Mesenchymal stem cell (in vitro differentiated cells and primary cell): Measurements from ENCODE around the gene ABCB10. TPM values are rescaled to one million over a fixed set of nuclear protein-coding genes. Genes with fewer than 3 reads are reported as not detected.

Source experiments
- DNase-seq: peaks from one replicate; pipeline ENCODE4 v3.0.0-alpha.2; 2013
- H2AFZ ChIP-seq: one replicate; pipeline ENCODE4 v1.6.1; 2013; ENCODE audit warnings: low read depth, mild to moderate bottlenecking, control low read depth, inconsistent platforms, low read length, moderate library complexity
- H2AK5ac ChIP-seq: 2 replicates; pipeline ENCODE4 v1.6.1; 2013; ENCODE audit warnings: low read length, moderate library complexity, mild to moderate bottlenecking, inconsistent platforms; ENCODE audit not compliant: severe bottlenecking
- H2BK120ac ChIP-seq: one replicate; pipeline ENCODE4 v1.6.1; 2013; ENCODE audit warnings: low read depth, mild to moderate bottlenecking, inconsistent platforms, low read length, moderate library complexity
- H2BK12ac ChIP-seq, 2 experiments: one replicate each; pipeline ENCODE4 v1.6.1; 2013; ENCODE audit warnings: inconsistent platforms in 2 of 2, low read length in 2 of 2, mild to moderate bottlenecking in 2 of 2, moderate library complexity in 2 of 2, control low read depth in 1 of 2
- H2BK15ac ChIP-seq: one replicate; pipeline ENCODE4 v1.6.1; 2013; ENCODE audit warnings: mild to moderate bottlenecking, low read depth, inconsistent platforms; ENCODE audit not compliant: poor library complexity, severe bottlenecking
- H2BK5ac ChIP-seq: 2 replicates; pipeline ENCODE4 v1.6.1; 2013; ENCODE audit warnings: low read depth, mild to moderate bottlenecking, low read length, control low read depth, inconsistent platforms; ENCODE audit not compliant: poor library complexity, severe bottlenecking
- H3K14ac ChIP-seq, 2 experiments: one replicate each; pipeline ENCODE4 v1.6.1; 2013; ENCODE audit warnings: inconsistent platforms in 2 of 2, low read length in 2 of 2, control low read depth in 1 of 2, mild to moderate bottlenecking in 1 of 2, moderate library complexity in 1 of 2
- H3K18ac ChIP-seq, 2 experiments: one replicate each; pipeline ENCODE4 v1.6.1; 2013; ENCODE audit warnings: inconsistent platforms in 2 of 2, low read length in 2 of 2, control low read depth in 1 of 2, low read depth in 1 of 2, mild to moderate bottlenecking in 1 of 2
- H3K23ac ChIP-seq, 2 experiments: one replicate each; pipeline ENCODE4 v1.6.1; 2013; ENCODE audit warnings: inconsistent platforms in 2 of 2, low read length in 2 of 2, mild to moderate bottlenecking in 2 of 2, moderate library complexity in 2 of 2, control low read depth in 1 of 2
- H3K27ac ChIP-seq: 2 replicates; pipeline ENCODE4 v1.5.1; 2013; ENCODE audit warnings: mild to moderate bottlenecking, moderate library complexity, low read length, control low read depth, inconsistent platforms; ENCODE audit not compliant: poor library complexity, severe bottlenecking
- H3K27me3 ChIP-seq, 2 experiments: 2 replicates each; pipeline versions ENCODE4 v1.6.1 to v1.7.0; 2013; ENCODE audit warnings: low read length in 2 of 2, mild to moderate bottlenecking in 2 of 2, moderate library complexity in 2 of 2, control low read depth in 1 of 2, inconsistent platforms in 1 of 2; ENCODE audit not compliant: control insufficient read depth in 1 of 2, insufficient read depth in 1 of 2
- H3K36me3 ChIP-seq, 2 experiments: 2 replicates each; pipeline versions ENCODE4 v1.6.1 to v1.7.0; 2013; ENCODE audit warnings: low read length in 2 of 2, control low read depth in 1 of 2, inconsistent platforms in 1 of 2, low read depth in 1 of 2, mild to moderate bottlenecking in 1 of 2; ENCODE audit not compliant: insufficient read depth in 2 of 2, control insufficient read depth in 1 of 2
- H3K4ac ChIP-seq, 2 experiments: one replicate each; pipeline ENCODE4 v1.6.1; 2013; ENCODE audit warnings: inconsistent platforms in 2 of 2, low read length in 2 of 2, mild to moderate bottlenecking in 2 of 2, moderate library complexity in 2 of 2, control low read depth in 1 of 2, low read depth in 1 of 2
- H3K4me1 ChIP-seq: 2 replicates; pipeline ENCODE4 v1.6.1; 2013; ENCODE audit warnings: low read depth, low read length, control low read depth; ENCODE audit not compliant: control insufficient read depth, insufficient read depth
- H3K4me2 ChIP-seq: 2 replicates; pipeline ENCODE4 v1.6.1; 2013; ENCODE audit warnings: low read length, mild to moderate bottlenecking, inconsistent platforms; ENCODE audit not compliant: poor library complexity, severe bottlenecking
- H3K4me3 ChIP-seq, 2 experiments: 2 replicates each; pipeline versions ENCODE4 v1.5.1 to v1.7.0; 2013; ENCODE audit warnings: low read length in 2 of 2, mild to moderate bottlenecking in 2 of 2, control low read depth in 1 of 2, low read depth in 1 of 2; ENCODE audit not compliant: insufficient read depth in 1 of 2
- H3K79me1 ChIP-seq: replicated peaks from 2 replicates; pipeline ENCODE4 v1.6.1; 2013; ENCODE audit warnings: mild to moderate bottlenecking, control low read depth, low read length, inconsistent platforms; ENCODE audit not compliant: poor library complexity, severe bottlenecking
- H3K9ac ChIP-seq: 2 replicates; pipeline ENCODE4 v1.7.0; 2013; ENCODE audit warnings: mild to moderate bottlenecking, low read length, moderate library complexity
- H3K9me3 ChIP-seq: 2 replicates; pipeline ENCODE4 v1.7.0; 2013; ENCODE audit warnings: mild to moderate bottlenecking, low read length; ENCODE audit not compliant: control insufficient read depth
- H4K8ac ChIP-seq: one replicate; pipeline ENCODE4 v1.6.1; 2013; ENCODE audit warnings: inconsistent platforms, mild to moderate bottlenecking, low read length, moderate library complexity
- H4K91ac ChIP-seq: one replicate; pipeline ENCODE4 v1.6.1; 2013; ENCODE audit warnings: mild to moderate bottlenecking, low read length, inconsistent platforms
- WGBS: methylation state at CpG from one replicate; pipeline ENCODE4 v1.1.7; 2013; ENCODE audit warnings: mixed read lengths; 5-methylcytosine and 5-hydroxymethylcytosine counted together
- polyA plus RNA-seq, 2 experiments: library from polyadenylated mRNA; stranded (reverse); fragments of 200-250 nt; gene quantifications; one replicate each; pipeline ENCODE4 v1.2.3, GENCODE V29; 2013

ABCB10 gene
- 8.3 TPM for polyA plus RNA-seq (2013, experiment 1 of 2)
- polyA plus RNA-seq (2013, experiment 2 of 2) = 9.0 TPM

DNA sequence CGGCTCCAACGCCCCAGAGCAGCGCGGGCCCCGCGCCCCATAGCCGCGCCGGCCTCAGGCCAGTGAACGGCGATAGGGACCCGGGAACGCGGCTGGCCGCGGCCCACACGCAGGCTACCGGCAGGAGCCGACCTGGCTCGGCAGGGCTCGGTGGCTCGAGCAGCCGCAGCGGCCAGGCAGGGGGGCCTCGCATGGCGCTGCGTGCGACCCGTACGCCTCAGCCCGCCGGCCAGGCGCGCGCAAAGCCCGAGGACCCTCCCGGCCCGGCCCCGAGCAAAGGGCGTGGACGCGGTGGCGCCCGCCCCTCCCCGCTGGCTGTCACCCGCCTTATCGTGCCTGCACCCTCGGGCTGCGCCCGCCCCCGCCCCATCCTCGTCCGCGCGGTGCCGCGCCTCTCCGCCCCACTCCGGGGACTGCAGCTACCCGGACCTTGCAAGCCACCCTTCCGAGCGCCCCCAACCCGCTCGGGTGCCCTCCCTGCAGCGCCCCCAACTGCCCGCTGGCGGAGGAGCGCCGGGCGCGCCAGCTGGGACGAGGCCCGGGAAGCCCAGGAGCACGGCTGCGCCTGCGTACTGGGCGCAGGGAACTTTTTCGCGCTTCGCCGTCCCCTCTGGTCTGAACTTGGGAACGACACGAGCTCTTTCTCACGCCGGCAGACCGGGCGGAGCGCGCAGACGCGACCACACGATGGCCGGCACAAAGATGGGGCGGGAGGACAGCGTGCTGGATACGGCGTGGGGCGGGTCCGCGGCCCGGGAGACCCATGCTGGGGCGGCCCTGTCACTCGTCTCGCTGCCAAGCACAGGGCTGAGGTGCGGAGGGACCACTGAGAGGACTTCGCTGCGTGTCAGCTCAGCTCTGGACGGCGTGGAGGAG, at the start of gene ABCB10:
Gene ABCB10 (minus strand): TSS at position 248 of the 876 bp plus-strand sequence. CDS start 55 bp downstream, at position 193.
- H3K4me2 ChIP-seq = peak within 1 kb of the TSS; percentile 98
- H2BK12ac ChIP-seq = peak within 1 kb of the TSS in 1 of 2 experiments; percentile 67
- H2BK15ac ChIP-seq = peak within 1 kb of the TSS; percentile 92
- H3K9me3 ChIP-seq = no peaks in the 10 kb centered on the region
- no peak within 1 kb of the TSS for H2AK5ac ChIP-seq
- H3K4ac ChIP-seq = peak within 1 kb of the TSS; percentile 77 to 94
- peak within 1 kb of the TSS; percentile 62 for H4K8ac ChIP-seq
- H2BK5ac ChIP-seq = peak within 1 kb of the TSS; percentile 81
- H3K4me3 ChIP-seq = peak within 1 kb of the TSS; percentile 92 to 94
- peak within 1 kb of the TSS in 1 of 2 experiments; percentile 64 for H3K23ac ChIP-seq
- under 1% methylated on average over 89 of the region's 109 CpGs for WGBS
- H3K79me1 ChIP-seq = peaks cover 21% of the 10 kb centered on the region
- peak within 1 kb of the TSS; percentile 41 to 64 for H3K14ac ChIP-seq
- H3K27ac ChIP-seq = no peak within 1 kb of the TSS
- peak; percentile 97 for DNase-seq
- H3K27me3 ChIP-seq = no peaks in the 10 kb centered on the region
- peak within 1 kb of the TSS; percentile 88 to 94 for H3K18ac ChIP-seq
- peak within 1 kb of the TSS; percentile 81 for H3K9ac ChIP-seq
- peaks cover 0 to 4% of the 10 kb centered on the region in 2 experiments for H3K36me3 ChIP-seq
- H3K4me1 ChIP-seq = peaks cover 8% of the 10 kb centered on the region
- H4K91ac ChIP-seq = peak within 1 kb of the TSS; percentile 72
- peak within 1 kb of the TSS; percentile 93 for H2AFZ ChIP-seq
- H2BK120ac ChIP-seq = peak within 1 kb of the TSS; percentile 71

DNA sequence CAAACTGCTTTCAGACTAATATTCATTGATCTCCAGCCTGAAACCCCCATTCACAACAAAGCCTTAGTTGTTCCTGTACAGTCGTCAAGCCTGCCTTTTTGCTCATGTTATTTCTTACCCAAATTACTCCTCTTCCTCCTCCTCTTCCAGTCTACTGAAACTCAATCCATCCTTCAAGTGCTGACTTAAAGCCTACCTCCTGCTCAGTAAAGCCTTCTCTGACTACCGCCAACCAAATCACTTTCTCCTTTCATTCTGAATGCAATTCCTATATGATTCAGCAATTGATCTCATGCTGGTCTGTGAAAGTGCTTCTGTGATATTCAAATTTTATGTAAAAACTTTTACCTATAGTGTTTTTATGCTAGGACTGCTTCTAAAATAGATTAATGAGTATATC, 48.9 kb upstream of the ABCB10 start:
- Histone ChIP-seq H4K91ac (no peak overlapping the region), H2AK5ac (no peak overlapping the region), H3K36me3 (peaks cover 27 to 96% of the 10 kb centered on the region in 2 experiments), H2BK12ac (no peak overlapping the region), H2BK120ac (no peak overlapping the region), H3K14ac (no peak overlapping the region), H2BK5ac (no peak overlapping the region), H3K27ac (no peak overlapping the region), H3K9ac (no peak overlapping the region), H3K4me3 (no peak overlapping the region), H3K9me3 (no peaks in the 10 kb centered on the region), H4K8ac (no peak overlapping the region), H2AFZ (no peak overlapping the region), H3K79me1 (peaks cover 26% of the 10 kb centered on the region), H3K4me2 (no peak overlapping the region), H3K18ac (no peak overlapping the region), H3K27me3 (no peaks in the 10 kb centered on the region), H2BK15ac (no peak overlapping the region), H3K23ac (no peak overlapping the region), H3K4ac (no peak overlapping the region), H3K4me1 (no peaks in the 10 kb centered on the region)
- no peak for DNase-seq
- WGBS = 83% methylated on average over 2 of the region's 2 CpGs

GRCh38 chr1:229603371-229604005, 45.0 kb upstream of the ABCB10 start:
- Histone ChIP-seq H3K79me1 (peaks cover 18% of the 10 kb centered on the region), H4K8ac (peak overlapping the region; percentile 25), H3K18ac (no peak overlapping the region), H3K9ac (no peak overlapping the region), H2AK5ac (no peak overlapping the region), H3K4ac (no peak overlapping the region), H3K4me2 (no peak overlapping the region), H3K36me3 (peaks cover 16 to 90% of the 10 kb centered on the region in 2 experiments), H3K9me3 (no peaks in the 10 kb centered on the region), H2BK12ac (no peak overlapping the region), H3K27ac (no peak overlapping the region), H3K4me3 (no peak overlapping the region), H4K91ac (no peak overlapping the region), H3K4me1 (no peaks in the 10 kb centered on the region), H2AFZ (no peak overlapping the region), H2BK120ac (no peak overlapping the region), H2BK15ac (no peak overlapping the region), H2BK5ac (no peak overlapping the region), H3K27me3 (no peaks in the 10 kb centered on the region), H3K14ac (no peak overlapping the region), H3K23ac (no peak overlapping the region)
- no peak for DNase-seq
- WGBS = 97% methylated on average over 3 of the region's 7 CpGs

GRCh38 chr1:229600229-229600628, 41.7 kb upstream of the ABCB10 start:
- H4K8ac ChIP-seq = no peak overlapping the region
- no peak overlapping the region for H3K4me3 ChIP-seq
- no peak overlapping the region for H2BK12ac ChIP-seq

More at GRCh38 chr1:229600229-229600628, 41.7 kb upstream of the ABCB10 start:
- H3K4me2 ChIP-seq = no peak overlapping the region
- H3K36me3 ChIP-seq = peaks cover 16 to 57% of the 10 kb centered on the region in 2 experiments
- H2BK120ac ChIP-seq = no peak overlapping the region
- WGBS = 88% methylated on average over 4 of the region's 5 CpGs
- no peak overlapping the region for H2BK5ac ChIP-seq
- no peak overlapping the region for H2AFZ ChIP-seq
- H2AK5ac ChIP-seq = no peak overlapping the region
- no peak overlapping the region for H3K9ac ChIP-seq
- H3K23ac ChIP-seq = no peak overlapping the region
- DNase-seq = no peak
- no peaks in the 10 kb centered on the region for H3K9me3 ChIP-seq
- H3K14ac ChIP-seq = no peak overlapping the region
- H4K91ac ChIP-seq = no peak overlapping the region
- H3K27me3 ChIP-seq = no peaks in the 10 kb centered on the region
- no peak overlapping the region for H3K4ac ChIP-seq
- H3K79me1 ChIP-seq = peaks cover 30% of the 10 kb centered on the region
- H3K18ac ChIP-seq = no peak overlapping the region
- no peak overlapping the region for H2BK15ac ChIP-seq
- no peak overlapping the region for H3K27ac ChIP-seq
- peaks cover 4% of the 10 kb centered on the region for H3K4me1 ChIP-seq
